Measurements from ENCODE around the gene TTC34. TPM values are rescaled to one million over a fixed set of nuclear protein-coding genes. Genes with fewer than 3 reads are reported as not detected.

The TTC34 gene
- total RNA-seq, 1 experiment from 2014 or later: 0.61 TPM

- Mint-ChIP-seq H3K36me3 (peaks cover 46% of the 10 kb centered on the region), H3K4me1 (no peaks in the 10 kb centered on the region), H3K27me3 (ENCODE audit: low read depth) (peaks cover 6% of the 10 kb centered on the region), H3K27ac (no peak overlapping the region), H3K4me3 (no peak overlapping the region), H3K9me3 (peaks cover 44% of the 10 kb centered on the region)
- ChIA-PET CTCF (interaction anchor here (0.6 kb wide), 1 partner anchor 280 kb away, joined by 4 read pairs; no protein-coding TSS in a partner anchor), POLR2A (no interaction called here)
- TF ChIP-seq NR2C2 (CRISPR knock-in tag; IDR thresholded peaks at IDR 0.05) (no peak), NFYB (CRISPR knock-in tag; conservative IDR thresholded peaks at IDR 0.05; ENCODE audit: low read depth) (no peak), GABPB1 (CRISPR knock-in tag; IDR thresholded peaks at IDR 0.05) (no peak), ZNF138 (CRISPR knock-in tag; conservative IDR thresholded peaks at IDR 0.05) (no peak)
- DNase-seq (ENCODE audit: low spot score) (no peak), ATAC-seq (no peak)
Observed at GRCh38 chr1:2836333-2836970, 35.0 kb upstream of the TTC34 start.

- peaks cover 40% of the 10 kb centered on the region for H3K9me3 Mint-ChIP-seq
- H3K27ac Mint-ChIP-seq: no peak overlapping the region
- peaks cover 6% of the 10 kb centered on the region for H3K27me3 Mint-ChIP-seq (ENCODE audit: low read depth)
- no peak overlapping the region for H3K4me3 Mint-ChIP-seq
- CTCF ChIA-PET: no interaction called here
- POLR2A ChIA-PET: no interaction called here
- DNase-seq (ENCODE audit: low spot score) (no peak), ATAC-seq (no peak)
- peaks cover 43% of the 10 kb centered on the region for H3K36me3 Mint-ChIP-seq
- no peaks in the 10 kb centered on the region for H3K4me1 Mint-ChIP-seq
- TF ChIP-seq FOXP4 (CRISPR knock-in tag; IDR thresholded peaks at IDR 0.05) (no peak), ZNF138 (CRISPR knock-in tag; conservative IDR thresholded peaks at IDR 0.05) (no peak), EMX1 (CRISPR knock-in tag; IDR thresholded peaks at IDR 0.05) (no peak), GRHL2 (CRISPR knock-in tag; IDR thresholded peaks at IDR 0.05; ENCODE audit: insufficient replicate concordance, severe bottlenecking) (no peak), ZNF317 (CRISPR knock-in tag; IDR thresholded peaks at IDR 0.05; ENCODE audit: borderline replicate concordance, low read depth) (no peak), ZBTB43 (CRISPR knock-in tag; IDR thresholded peaks at IDR 0.05) (no peak), ZNF121 (CRISPR knock-in tag; IDR thresholded peaks at IDR 0.05) (no peak), ZNF396 (CRISPR knock-in tag; IDR thresholded peaks at IDR 0.05; ENCODE audit: borderline replicate concordance) (no peak), HMGXB4 (CRISPR knock-in tag; IDR thresholded peaks at IDR 0.05) (no peak), MXD4 (CRISPR knock-in tag; IDR thresholded peaks at IDR 0.05; ENCODE audit: borderline replicate concordance) (no peak), ZBTB21 (CRISPR knock-in tag; IDR thresholded peaks at IDR 0.05; ENCODE audit: borderline replicate concordance) (no peak), NR2C2 (CRISPR knock-in tag; IDR thresholded peaks at IDR 0.05) (no peak), AFF4 (CRISPR knock-in tag; IDR thresholded peaks at IDR 0.05; ENCODE audit: borderline replicate concordance) (no peak), CREB1 (CRISPR knock-in tag; IDR thresholded peaks at IDR 0.05) (no peak), ETV6 (CRISPR knock-in tag; IDR thresholded peaks at IDR 0.05) (no peak), RELA (CRISPR knock-in tag; IDR thresholded peaks at IDR 0.05; ENCODE audit: borderline replicate concordance) (no peak), ESRRA (CRISPR knock-in tag; IDR thresholded peaks at IDR 0.05; ENCODE audit: borderline replicate concordance) (no peak)
Observed at GRCh38 chr1:2835650-2836159, 34.2 kb upstream of the TTC34 start.
